Peyer's patch (tissue), 4 donors: ENCODE results near the gene SCGB1D2.

Source experiments
- POLR2A ChIP-seq, 2 donors: fragments of 450-650 bp; IDR thresholded peaks; one replicate each; pipeline ENCODE4 v1.5.1; 2017; ENCODE audit warnings: antibody characterized with exemption in 2 of 2, mild to moderate bottlenecking in 2 of 2, moderate library complexity in 2 of 2
- TF ChIP-seq, protein P1 (sequence below), 6 experiments: fragments of 450-650 bp in 4 of 6; fragments of 200-600 bp in 2 of 6; sonication (generic) in 1 of 6; IDR thresholded peaks; one replicate each; pipeline ENCODE4 v1.5.1; 2017 to 2019; ENCODE audit warnings: antibody characterized with exemption in 6 of 6, mild to moderate bottlenecking in 3 of 6, moderate library complexity in 1 of 6

DNA sequence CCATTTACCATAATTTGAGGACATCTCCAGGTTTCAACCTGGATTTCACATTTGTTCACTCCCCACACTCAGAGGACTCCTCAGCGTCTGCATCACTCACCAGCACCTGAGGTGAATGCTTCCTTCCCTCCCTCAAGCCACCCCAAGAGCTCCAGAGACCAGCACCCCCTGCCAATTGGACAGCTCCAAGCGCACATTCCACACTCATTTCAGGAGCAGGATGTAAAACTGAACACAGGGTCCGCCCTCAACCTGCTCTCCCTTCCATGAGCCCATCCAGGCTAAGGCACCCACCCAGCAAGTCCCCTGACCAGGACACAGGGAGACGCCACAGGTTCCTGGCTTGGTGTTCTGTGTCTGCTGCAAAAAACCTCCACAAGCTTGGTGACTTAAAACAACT, 48.1 kb upstream of the SCGB1D2 start:
- TF ChIP-seq, protein P1, sequence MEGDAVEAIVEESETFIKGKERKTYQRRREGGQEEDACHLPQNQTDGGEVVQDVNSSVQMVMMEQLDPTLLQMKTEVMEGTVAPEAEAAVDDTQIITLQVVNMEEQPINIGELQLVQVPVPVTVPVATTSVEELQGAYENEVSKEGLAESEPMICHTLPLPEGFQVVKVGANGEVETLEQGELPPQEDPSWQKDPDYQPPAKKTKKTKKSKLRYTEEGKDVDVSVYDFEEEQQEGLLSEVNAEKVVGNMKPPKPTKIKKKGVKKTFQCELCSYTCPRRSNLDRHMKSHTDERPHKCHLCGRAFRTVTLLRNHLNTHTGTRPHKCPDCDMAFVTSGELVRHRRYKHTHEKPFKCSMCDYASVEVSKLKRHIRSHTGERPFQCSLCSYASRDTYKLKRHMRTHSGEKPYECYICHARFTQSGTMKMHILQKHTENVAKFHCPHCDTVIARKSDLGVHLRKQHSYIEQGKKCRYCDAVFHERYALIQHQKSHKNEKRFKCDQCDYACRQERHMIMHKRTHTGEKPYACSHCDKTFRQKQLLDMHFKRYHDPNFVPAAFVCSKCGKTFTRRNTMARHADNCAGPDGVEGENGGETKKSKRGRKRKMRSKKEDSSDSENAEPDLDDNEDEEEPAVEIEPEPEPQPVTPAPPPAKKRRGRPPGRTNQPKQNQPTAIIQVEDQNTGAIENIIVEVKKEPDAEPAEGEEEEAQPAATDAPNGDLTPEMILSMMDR (IDR thresholded peaks at IDR 0.05): no peak
- TF ChIP-seq POLR2A (IDR thresholded peaks at IDR 0.05): no peak
